Uterus (tissue), 2 donors: ENCODE results near the gene PCDHGA7.

Experiments used
- POLR2A ChIP-seq, 2 donors: fragments of 450-650 bp; IDR thresholded peaks; one replicate each; pipeline ENCODE4 v1.6.1; 2016; ENCODE audit warnings: antibody characterized with exemption in 2 of 2, mild to moderate bottlenecking in 1 of 2, moderate library complexity in 1 of 2
- TF ChIP-seq, protein P1 (sequence below), 4 experiments: fragments of 200-600 bp in 2 of 4; fragments of 450-650 bp in 2 of 4; sonication (generic) in 2 of 4; IDR thresholded peaks; one replicate each; pipeline ENCODE4 v1.5.1; 2016 to 2019; ENCODE audit warnings: antibody characterized with exemption in 4 of 4, mild to moderate bottlenecking in 2 of 4, moderate library complexity in 1 of 4

DNA sequence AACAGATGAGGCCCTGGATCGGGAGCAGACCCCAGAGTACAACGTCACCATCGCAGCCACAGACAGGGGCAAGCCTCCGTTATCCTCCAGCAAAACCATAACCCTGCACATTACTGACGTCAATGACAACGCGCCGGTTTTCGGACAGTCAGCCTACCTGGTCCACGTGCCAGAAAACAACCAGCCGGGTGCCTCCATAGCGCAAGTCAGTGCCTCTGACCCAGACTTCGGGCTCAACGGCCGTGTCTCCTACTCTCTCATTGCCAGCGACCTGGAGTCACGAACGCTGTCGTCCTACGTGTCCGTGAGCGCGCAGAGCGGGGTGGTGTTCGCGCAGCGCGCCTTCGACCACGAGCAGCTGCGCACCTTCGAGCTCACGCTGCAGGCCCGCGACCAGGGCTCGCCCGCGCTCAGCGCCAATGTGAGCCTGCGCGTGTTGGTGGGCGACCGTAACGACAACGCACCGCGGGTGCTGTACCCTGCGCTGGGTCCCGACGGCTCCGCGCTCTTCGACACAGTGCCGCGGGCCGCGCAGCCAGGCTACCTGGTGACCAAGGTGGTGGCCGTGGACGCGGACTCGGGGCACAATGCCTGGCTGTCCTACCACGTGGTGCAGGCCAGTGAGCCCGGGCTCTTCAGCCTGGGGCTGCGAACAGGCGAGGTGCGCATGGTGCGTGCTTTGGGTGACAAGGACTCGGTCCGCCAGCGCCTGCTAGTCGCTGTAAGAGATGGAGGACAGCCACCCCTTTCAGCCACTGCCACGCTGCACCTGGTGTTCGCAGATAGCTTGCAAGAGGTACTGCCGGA, 36.7 kb downstream of the PCDHGA7 start:
- TF ChIP-seq POLR2A (IDR thresholded peaks at IDR 0.05) = no peak
- TF ChIP-seq, protein P1, sequence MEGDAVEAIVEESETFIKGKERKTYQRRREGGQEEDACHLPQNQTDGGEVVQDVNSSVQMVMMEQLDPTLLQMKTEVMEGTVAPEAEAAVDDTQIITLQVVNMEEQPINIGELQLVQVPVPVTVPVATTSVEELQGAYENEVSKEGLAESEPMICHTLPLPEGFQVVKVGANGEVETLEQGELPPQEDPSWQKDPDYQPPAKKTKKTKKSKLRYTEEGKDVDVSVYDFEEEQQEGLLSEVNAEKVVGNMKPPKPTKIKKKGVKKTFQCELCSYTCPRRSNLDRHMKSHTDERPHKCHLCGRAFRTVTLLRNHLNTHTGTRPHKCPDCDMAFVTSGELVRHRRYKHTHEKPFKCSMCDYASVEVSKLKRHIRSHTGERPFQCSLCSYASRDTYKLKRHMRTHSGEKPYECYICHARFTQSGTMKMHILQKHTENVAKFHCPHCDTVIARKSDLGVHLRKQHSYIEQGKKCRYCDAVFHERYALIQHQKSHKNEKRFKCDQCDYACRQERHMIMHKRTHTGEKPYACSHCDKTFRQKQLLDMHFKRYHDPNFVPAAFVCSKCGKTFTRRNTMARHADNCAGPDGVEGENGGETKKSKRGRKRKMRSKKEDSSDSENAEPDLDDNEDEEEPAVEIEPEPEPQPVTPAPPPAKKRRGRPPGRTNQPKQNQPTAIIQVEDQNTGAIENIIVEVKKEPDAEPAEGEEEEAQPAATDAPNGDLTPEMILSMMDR (IDR thresholded peaks at IDR 0.05) = no peak
